Fibroblast of lung (primary cell): ENCODE results near the gene SLC35A2.

Experiments
- EZH2 ChIP-seq: IDR thresholded peaks from 2 replicates; pipeline ENCODE4 v1.5.1; 2012; ENCODE audit warnings: low read length, control low read depth, mild to moderate bottlenecking; ENCODE audit errors: missing control alignments
- TF ChIP-seq, protein P1 (sequence below), 2 donors: IDR thresholded peaks in 1 of 2; conservative IDR thresholded peaks in 1 of 2; 1 replicate in 1 of 2; 2 replicates in 1 of 2; pipeline ENCODE4 v1.5.1; 2011 to 2012; ENCODE audit warnings: low read length in 2 of 2, control low read depth in 1 of 2, inconsistent platforms in 1 of 2, low read depth in 1 of 2, mild to moderate bottlenecking in 1 of 2

DNA sequence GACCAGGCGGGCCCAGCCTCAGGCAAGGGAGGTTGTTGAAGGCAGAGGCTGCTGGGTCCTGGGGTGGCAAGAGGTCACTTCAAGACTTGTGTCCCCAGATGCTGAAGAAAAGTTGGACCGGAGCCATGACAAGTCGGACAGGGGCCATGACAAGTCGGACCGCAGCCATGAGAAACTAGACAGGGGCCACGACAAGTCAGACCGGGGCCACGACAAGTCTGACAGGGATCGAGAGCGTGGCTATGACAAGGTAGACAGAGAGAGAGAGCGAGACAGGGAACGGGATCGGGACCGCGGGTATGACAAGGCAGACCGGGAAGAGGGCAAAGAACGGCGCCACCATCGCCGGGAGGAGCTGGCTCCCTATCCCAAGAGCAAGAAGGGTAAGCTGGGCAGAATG lies 9.3 kb downstream of the SLC35A2 start:
- TF ChIP-seq, protein P1, sequence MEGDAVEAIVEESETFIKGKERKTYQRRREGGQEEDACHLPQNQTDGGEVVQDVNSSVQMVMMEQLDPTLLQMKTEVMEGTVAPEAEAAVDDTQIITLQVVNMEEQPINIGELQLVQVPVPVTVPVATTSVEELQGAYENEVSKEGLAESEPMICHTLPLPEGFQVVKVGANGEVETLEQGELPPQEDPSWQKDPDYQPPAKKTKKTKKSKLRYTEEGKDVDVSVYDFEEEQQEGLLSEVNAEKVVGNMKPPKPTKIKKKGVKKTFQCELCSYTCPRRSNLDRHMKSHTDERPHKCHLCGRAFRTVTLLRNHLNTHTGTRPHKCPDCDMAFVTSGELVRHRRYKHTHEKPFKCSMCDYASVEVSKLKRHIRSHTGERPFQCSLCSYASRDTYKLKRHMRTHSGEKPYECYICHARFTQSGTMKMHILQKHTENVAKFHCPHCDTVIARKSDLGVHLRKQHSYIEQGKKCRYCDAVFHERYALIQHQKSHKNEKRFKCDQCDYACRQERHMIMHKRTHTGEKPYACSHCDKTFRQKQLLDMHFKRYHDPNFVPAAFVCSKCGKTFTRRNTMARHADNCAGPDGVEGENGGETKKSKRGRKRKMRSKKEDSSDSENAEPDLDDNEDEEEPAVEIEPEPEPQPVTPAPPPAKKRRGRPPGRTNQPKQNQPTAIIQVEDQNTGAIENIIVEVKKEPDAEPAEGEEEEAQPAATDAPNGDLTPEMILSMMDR (conservative IDR thresholded peaks at IDR 0.05 in 1 of 2, IDR thresholded peaks at IDR 0.05 in 1 of 2; ENCODE audit: low read depth in 1 of 2, low read length in 2 of 2) = no peak
- TF ChIP-seq EZH2 = no peak
